ENCODE results near the gene ST6GALNAC1.

Gene ST6GALNAC1

GRCh38 chr17:76577876-76578275 lies 65.7 kb downstream of the ST6GALNAC1 start:
- DNase-seq (ENCODE audit: low read depth), result no peak

- DNase-seq (ENCODE audit: low read depth), result no peak
Measured at GRCh38 chr17:76576189-76576588, 67.4 kb downstream of the ST6GALNAC1 start.

- DNase-seq (ENCODE audit: low read depth), result no peak
Measured at GRCh38 chr17:76575570-76575969, 68.0 kb downstream of the ST6GALNAC1 start.
